Activated T-cell treated with anti-CD3 and anti-CD28 coated beads, Interleukin-2, amount 50 U/mL, for 1 hour (primary cell): Measurements from ENCODE around the gene EXOC2.

Experiments
- DNase-seq: peaks from one replicate; pipeline ENCODE4 v3.0.0-alpha.2; 2020

EXOC2 gene

DNA sequence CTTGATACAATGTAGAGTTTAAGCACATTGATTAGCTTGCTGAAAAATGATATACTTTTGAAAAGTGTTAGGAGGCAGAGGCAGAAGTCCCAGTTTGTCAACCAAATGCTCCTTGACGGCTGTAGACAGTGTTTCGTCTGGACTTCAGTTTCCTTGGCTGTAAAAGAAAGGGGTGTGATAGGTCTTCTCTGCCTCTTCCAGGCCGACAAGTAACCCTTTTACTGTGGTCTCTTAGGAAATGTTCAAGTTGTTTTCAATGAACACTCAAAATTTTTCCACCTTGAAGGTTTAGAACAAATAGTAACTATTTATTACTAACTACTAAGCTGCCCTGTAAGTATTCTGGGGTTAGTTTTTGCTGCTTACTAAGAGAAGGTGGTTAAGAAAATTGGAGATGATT lies 179.0 kb downstream of the EXOC2 start:
- no peak for DNase-seq

DNA sequence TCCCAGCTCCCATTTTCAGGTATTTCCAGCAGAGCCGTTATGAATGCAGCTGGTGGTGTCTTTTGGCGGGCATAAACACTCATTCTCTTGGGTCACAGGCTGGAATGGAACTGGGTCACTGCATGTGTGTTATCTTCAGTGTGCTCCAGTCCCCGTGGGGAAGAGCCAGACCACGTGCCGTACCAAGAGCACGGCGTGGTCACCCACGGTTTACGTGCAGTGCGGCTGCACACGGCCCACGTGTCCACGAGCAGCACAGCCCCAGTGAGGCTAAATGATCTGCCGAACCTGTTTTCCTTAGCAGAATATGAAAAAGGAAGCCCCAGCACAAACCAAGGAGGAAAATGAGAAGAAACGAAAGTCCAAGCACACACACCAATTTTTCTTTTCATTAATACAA lies 179.9 kb downstream of the EXOC2 start:
- DNase-seq = no peak

DNA sequence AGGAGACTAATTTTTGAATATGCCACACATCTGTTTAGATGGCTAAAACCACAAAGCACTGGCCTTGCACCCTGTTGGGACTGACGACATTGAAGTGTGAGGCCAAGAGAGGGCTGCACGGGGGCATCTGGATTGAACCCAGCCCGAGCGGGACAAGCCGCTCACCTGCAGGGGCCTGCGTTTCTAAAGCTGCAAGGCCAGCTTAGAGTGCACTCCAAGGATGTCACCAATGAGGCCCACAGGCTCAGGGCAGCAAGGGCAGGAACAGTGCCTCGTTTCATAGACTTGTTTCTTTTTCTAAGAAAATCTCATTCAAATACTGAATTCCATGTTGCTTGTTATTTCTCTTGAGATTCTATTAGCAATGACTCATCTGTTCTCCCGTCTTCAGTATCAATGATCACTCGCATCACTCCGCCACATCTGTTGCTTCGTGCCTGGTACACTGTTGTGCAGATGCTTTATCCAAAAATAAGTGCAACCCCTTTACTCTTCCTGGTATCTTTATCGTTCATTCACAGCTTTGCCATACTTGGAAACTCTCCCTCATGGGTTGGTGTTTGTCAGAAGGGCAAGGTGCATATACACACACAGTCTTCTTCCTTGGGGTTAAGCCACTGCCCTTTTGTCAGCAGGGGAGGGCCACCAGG lies 181.3 kb downstream of the EXOC2 start:
- no peak for DNase-seq

DNA sequence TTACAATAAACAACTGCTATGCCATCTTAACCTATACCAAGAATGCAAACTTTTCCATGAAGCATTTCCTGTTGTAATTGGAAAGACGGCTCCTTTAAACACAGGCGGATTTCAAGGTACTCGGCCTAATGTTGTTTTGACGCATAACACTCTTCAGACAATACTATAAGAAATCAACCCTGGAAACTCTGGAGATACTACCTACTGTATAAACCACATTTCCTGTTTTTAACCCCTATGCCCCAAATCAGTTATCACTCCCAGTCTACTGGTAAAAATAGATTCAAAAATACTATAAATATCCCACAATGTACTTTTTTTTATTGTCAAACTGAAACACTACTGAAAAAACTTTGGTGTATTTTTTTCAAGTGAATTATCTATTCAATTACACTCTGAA lies 183.3 kb downstream of the EXOC2 start:
- DNase-seq = no peak

DNA sequence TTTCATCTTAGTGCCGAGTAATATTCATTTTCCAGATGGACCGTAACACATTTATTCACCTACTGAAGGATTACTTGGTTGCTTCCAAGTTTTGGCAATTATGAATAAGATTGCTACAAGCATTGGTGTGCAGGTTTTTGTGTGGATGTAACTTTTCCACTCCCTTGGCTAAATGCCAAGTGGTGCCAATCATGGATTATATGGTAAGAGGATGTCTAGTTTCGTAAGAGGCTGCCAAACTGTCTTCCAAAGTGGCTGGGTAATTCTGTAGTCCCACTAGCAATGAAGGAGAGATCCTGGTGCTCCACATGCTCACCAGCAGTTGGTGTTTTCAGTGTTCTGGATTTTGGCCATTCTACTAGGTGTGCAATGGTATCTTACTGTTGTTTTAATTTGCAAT lies 184.3 kb downstream of the EXOC2 start:
- DNase-seq = no peak

DNA sequence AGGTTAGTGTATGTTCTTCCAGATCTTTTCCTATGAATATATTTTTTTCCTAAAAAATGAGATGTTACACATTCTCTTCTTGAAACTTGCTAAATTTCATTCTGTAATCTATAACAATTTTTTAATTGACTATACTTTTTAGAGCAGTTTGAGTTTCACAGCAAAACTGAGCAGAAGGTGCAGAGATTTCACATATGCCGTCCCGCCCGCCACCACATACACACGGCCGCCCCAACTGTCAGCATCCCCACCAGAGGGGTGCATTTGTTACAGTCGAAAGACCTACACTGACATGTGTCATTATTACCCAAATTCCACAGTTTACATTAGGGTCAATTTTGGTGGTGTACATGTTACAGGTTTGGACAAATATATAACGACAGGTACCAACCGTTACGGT lies 184.9 kb downstream of the EXOC2 start:
- no peak for DNase-seq

DNA sequence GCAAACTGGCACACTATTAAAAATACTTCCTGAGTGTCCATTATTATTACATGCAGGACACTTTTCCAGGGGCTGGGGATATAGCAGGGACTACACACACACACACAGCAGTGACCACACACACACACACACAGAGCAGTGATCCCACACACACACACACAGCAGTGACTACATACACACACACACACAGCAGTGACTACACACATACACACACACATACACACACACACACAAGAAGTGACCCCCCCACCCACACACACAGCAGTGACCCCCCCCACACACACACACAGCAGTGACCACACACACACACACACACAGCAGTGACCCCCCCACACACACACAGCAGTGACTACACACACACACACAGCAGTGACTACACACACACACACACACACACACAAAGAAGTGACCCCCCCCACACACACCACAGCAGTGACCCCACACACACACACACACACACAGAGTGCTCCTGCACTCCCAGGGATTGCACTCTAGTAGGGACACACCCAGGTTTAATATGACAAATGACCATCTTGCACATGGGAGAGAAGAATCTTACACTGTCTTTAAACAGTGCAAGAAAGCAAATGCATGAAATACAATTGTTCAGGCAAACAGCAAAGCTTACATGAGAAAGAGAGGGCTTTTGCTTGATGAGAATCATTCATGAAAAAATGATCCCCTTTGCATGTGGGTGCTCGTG lies 185.9 kb downstream of the EXOC2 start:
- no peak for DNase-seq

DNA sequence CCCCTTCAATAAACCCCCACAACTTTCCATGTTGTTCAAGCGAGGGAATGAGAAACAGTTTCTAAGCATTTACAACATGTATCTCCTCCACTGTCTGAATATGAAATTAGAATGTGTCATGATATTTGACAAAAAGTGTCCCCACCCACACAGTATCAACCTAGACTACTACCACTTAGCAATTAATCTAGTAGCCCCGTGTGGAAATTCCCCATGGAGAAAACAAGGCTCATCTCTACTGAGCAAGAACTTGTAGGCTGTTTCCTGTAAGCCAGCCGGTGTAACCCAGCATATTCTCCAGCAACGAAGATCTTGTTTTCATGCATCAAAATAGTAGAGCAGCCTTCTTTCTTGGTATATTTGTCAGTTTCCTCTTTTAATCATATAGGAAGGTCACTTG lies 186.4 kb downstream of the EXOC2 start:
- DNase-seq = no peak

DNA sequence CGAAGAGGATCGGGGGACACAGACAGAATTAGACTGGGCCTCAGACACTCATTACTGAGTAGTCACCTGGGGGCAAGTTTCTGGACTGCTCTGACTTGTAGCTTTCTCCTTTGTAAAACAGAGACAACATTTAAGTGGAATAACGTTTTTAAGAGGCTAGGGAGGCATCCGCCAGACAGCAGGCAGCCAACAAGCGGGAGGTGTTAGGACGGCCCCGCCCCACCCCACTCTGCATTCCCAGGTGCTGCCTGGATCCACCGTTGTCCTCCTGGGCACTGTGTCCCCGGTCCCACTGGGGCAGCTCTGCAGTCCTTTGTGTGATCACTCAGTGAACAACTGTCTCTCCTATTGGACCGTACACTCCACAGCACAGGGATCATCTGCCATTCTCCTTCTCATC lies 187.6 kb downstream of the EXOC2 start:
- no peak for DNase-seq

DNA sequence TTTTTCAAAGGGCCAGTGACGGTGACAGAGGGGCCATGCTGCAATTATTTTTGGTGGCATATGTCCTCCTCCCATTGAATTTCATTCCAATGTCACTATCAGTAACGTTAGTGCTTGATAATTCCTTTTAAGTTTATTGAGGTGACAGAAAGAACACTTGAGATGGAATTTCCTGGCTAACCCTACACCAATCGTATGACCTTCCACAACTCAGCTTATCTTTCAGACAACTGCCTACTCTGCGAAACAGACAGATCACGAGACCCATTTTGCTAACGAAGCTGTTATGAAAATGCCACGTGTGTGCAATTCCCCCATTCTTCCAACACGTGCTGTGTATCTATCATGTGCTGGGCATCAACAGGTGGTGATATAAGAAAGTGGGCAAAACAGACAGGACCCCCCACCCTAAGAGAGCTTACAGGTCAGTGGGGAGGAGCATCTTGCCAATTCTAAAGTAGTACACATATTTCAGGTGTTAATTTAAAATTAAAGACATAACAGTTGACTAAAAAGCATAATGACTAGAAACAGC lies 188.4 kb downstream of the EXOC2 start:
- DNase-seq = no peak

DNA sequence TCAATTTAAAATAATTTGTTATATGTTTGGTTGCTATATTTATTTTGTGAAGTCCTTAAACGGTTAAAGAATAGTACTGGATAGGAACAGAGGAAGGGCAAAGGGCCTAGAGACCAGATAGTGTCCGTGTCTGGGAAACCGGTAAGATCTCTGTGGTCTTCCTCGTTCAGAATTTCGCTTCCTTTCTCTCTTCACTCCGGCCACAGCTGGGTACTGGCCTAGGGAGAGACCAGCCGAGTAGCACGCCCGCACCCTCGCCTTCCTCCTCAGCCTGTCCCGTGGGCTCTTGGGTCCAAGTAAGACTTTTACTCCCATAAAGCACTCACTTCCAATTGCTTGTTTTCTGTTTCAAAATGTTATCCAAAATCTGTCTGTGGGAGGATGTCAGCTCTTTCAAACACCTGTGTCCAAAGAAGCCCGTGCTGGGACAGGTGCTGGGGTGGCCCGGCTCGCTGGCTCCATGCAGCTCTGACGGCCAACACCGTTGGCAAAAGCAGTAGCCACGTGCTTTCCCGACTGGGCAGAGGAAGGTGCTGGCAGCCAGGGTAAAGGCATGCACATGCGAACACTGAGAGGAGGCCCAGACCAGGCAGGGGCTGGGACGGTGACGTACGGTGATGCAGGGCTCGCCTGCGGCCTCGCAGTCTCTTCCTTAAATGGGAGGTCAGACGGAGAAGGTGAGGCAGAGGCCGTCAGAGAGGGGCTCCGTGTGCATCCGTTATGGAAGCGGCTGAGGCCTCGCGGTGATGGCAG lies 189.2 kb downstream of the EXOC2 start:
- DNase-seq = no peak

DNA sequence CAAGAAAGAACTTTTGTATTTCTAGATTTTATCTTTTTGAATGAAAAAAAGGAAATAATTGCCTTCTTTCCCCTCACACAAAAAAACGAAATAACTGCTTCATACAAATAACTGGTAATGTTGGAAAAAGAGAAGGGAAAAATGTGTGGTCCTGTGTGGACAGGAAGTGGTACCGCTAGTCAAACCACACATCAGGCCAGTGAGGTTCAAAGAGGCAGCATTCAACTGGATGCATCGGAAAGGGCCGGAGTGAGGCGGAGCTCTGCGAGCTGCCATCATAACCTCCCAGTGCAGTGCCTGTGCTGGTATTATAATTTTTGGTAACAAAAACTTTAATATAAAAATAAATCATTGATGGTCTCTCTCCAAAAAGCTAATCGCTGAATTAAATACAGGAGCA lies 190.2 kb downstream of the EXOC2 start:
- DNase-seq = no peak

DNA sequence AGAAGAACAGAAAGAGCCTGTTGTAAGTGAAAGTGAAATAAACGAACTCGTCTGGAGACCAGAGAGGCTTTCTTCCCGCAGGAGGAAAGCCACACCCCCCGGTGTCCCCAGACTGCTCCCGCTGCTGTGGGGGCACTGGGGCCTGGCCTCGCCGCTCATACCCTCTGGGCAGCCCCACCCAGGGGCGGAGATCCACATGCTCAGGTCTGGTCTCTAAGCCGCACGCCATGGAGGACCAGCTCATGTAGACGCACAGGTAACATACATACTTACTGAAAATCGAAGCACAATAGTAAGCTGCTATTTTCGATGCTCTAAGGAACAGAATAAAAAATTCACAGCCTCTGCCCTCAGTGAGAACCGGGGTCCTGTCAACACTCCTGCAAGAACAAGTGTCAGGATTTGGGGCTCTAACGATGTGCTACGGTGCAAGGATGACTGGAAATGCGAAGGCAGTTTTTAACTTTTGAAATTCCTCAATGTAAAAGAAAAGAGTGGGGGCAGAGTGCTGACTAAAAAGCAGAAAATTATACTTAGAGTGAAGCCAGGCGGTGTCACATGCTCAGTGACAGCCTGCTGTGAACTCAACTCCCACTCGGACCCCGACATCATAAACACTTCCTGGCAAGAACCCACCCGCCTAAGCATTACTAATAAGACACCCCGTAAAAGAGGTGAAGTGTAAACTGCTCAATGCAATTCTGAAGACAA lies 190.9 kb downstream of the EXOC2 start:
- peak; percentile 59 for DNase-seq

DNA sequence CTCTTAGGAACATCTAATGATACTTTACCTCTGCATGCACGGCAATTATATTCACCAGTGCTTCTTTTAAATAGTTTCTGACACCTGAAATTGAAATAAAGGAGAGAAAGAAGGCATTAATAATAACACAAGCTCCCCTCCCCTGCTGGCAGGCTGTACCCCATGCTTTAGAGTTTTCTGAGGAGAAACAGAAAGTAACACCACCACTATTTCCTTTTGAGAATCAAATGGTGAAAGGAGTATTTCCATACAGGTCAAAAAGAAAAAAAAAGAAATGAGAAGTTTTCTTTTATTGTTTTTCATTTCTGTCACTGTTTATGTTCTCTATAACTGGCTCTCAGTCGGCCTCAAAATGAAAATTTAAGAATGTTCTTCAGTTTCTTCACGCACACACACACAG lies 193.3 kb downstream of the EXOC2 start:
- DNase-seq = no peak

DNA sequence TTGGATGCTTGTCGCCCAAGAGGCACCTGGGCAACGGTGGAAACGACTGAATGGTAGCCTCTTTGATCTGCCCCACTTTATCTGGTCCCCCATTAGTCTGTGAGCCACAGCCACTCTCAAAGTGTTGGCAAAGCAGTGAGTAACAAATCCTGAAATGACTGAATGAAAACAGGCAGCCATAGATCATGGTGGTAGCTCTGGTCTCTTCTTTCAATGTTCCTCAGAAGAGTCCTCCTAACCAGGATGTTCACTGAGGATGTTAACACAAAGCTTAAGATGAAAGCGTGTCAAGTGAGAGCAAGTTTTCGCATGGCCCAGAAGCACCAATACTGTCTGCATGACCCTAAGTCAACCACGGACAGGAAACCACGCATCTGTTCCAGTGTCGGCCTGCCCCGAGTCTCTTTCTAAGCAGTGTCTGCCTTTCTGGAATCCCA lies 194.1 kb downstream of the EXOC2 start:
- peak; percentile 37 for DNase-seq

DNA sequence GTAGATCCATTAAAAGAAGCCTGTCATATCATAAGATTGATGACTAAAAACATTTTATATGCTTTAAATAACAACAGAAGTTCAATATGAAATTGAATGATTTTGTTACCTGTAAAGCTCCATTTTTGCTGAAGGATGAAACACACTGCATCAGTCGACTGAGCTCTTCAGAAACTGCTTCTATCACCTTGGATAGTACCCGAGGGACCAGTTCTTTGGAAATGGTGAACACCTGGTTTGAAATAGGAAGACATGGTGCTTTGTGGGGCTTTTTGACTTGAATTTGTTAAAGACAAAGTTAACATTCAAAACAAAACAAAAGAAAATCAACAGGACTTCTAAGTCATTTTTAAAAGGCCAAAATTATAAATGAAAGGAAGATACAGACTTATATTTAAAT lies 195.7 kb downstream of the EXOC2 start:
- no peak for DNase-seq

DNA sequence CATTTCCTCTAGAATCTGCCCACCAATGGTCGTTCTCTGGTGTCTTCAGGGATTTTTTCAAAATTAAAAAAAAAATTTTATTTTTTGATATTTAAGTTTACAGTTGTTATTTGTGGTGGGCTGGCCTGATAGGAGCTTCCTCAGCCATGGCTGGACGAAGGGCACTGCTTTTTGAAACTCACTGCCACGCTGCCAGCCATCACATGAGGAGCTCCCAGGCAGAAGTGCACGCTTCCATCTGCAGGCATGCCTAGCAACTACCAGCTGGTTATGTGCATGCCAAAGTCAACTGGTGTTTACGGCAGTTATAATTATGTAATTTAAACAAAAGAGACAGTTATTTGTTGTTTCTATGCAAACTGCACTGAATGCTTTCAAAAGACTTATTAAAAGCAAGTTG lies 196.3 kb downstream of the EXOC2 start:
- no peak for DNase-seq

DNA sequence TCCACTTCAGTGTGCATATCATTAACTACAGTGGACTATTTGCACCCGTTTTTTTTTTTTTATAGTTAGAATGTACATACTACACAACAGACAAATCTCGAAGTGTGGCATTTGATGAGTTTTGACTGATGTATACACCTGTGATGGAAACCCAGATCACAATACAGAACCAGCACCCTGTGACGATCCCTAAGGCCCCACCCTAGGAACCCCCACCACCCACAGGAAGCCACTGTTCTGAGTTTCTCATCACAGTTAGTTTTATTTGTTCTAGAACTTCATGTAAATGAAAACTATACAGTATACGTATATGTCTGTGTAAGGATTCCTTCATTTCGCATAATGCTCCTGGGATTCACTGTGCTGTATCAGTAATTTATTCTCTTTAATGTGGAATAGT lies 198.5 kb downstream of the EXOC2 start:
- no peak for DNase-seq

DNA sequence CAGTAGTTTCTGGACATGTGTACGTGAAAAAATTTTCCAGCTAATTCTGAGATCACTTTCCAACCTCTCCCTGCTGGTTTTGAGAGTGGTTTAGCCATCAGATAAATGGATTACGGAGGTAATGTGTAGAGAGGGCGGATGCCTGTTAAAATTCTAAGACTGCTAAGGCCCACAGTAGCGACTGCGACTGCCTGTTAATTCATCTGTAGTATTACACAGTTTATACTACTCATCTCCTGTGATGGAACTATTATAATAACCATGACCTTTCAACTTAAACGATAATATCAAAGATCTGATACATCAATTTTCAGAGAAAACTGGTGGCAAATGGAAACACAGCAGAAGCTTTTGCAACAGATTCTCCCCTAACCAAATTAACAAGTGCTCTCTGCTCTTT lies 199.1 kb downstream of the EXOC2 start:
- no peak for DNase-seq

DNA sequence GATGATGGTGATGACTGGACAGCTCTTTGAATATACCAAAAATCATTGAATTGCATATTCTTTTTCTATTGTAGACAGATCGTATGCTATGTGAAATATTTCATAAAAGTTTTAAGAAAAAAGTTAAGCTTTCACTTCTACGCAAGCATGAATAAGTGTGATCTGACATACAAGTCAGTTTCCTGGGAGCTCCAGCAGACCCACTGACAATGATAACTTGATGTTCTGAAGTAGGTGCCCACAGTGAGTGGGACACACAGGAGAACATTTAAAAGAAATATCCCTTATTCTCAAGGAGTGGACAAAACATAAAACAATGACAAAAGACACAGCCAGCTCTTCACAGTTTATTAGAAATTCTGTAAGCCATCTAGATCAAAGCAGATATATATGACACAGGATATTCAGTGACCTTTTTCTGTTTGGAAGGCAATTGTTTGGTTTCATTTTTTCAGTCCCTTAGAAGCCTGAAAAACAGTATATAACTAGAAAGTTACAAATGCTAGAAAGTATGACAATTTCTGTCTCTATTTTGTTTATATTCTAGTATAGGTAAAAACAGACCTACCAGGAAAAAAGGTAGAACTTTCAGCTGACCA lies 200.0 kb downstream of the EXOC2 start:
- no peak for DNase-seq

DNA sequence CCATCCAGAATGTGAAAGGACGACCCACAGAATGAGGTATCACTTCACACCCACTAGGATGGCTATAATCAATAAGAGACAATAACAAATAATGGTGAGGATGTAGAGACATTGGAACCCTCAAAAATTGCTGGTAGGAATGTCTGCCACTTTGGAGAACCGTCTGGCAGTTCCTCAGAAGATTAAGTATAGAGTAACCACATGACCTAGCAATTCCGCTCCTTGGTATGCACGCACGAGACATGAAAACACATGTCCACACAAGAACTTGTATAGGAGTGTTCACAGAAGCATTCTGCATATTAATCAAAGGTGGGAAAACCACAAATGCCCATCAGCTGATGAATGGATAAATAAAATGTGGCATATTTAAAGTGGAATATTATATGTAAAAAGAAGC lies 200.8 kb downstream of the EXOC2 start:
- DNase-seq = no peak

DNA sequence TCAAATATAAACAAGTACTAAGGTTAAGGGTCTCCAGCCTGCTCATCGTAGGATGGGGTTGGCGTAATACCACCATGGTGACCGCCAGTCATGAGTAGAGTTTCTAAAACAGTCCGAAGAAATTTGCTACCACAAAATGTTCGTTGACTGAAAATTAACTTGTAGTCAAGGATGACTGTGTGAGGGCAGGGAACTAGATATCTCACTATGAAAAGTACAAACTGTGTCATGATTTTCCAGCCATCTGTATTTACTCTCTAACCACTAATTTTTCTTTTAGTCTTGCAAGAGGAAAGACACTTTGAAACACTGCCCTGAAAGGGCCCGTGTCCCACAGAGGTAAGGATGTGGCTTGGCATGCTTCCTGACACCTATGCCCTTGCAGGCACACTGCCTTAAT lies 201.7 kb downstream of the EXOC2 start:
- peak; percentile 39 for DNase-seq
